ENCODE measurements around the gene PRKAR2B.

DNA sequence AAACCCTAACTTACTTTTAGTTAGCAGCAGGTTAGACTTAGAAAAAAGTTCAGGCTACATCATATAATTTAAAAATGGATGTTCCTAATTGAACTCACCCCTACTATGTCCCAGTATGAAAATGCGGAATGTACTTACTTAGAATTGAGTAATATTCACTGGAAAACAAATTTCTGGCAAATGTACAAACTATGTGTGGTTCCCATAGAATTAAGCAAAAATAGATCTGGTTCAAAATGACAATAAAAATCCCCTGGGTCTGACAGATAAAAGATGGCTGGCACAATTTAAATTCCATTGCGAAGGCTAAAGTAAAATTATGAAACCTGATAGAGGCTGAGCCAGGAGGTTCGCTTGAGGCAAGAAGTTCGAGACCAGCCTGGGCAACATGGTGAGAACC, 42.4 kb upstream of the PRKAR2B start:
- no peak for TF ChIP-seq POLR2A (IDR thresholded peaks at IDR 0.05)
- TF ChIP-seq EP300 (IDR thresholded peaks at IDR 0.05; ENCODE audit: low read depth): no peak
- TF ChIP-seq CTCF (IDR thresholded peaks at IDR 0.05): no peak
- no peak for TF ChIP-seq POLR2AphosphoS5 (IDR thresholded peaks at IDR 0.05)

All from transverse colon (tissue), 4 donors.